HG03342 (cell line): ENCODE measurements around the gene TRABD2B.

Source experiments
- ATAC-seq: cut with Tn5 transposase; IDR thresholded peaks from one replicate; pipeline ENCODE4 v1.9.1; 2021; ENCODE audit warnings: mild to moderate bottlenecking, moderate library complexity; ENCODE audit not compliant: unreplicated experiment

Gene TRABD2B

GRCh38 chr1:47914218-47914938, 82.8 kb downstream of the TRABD2B start:
- ATAC-seq, result no peak

GRCh38 chr1:47913225-47913823, 83.9 kb downstream of the TRABD2B start:
- ATAC-seq, result no peak

GRCh38 chr1:47912756-47913155, 84.4 kb downstream of the TRABD2B start:
- no peak for ATAC-seq

- no peak for ATAC-seq
Measured at GRCh38 chr1:47911892-47912291, 85.3 kb downstream of the TRABD2B start.

- ATAC-seq, result no peak
Measured at GRCh38 chr1:47911424-47911823, 85.8 kb downstream of the TRABD2B start.

- ATAC-seq, result no peak
Measured at GRCh38 chr1:47908258-47908657, 88.9 kb downstream of the TRABD2B start.

- ATAC-seq, result no peak
Measured at GRCh38 chr1:47907177-47907528, 90.0 kb downstream of the TRABD2B start.

GRCh38 chr1:47906527-47907176, 90.5 kb downstream of the TRABD2B start:
- no peak for ATAC-seq

- no peak for ATAC-seq
Measured at GRCh38 chr1:47906009-47906432, 91.2 kb downstream of the TRABD2B start.

GRCh38 chr1:47903723-47904122, 93.5 kb downstream of the TRABD2B start:
- no peak for ATAC-seq

GRCh38 chr1:47901001-47901575, 96.1 kb downstream of the TRABD2B start:
- no peak for ATAC-seq

- ATAC-seq, result no peak
Measured at GRCh38 chr1:47898133-47898845, 98.9 kb downstream of the TRABD2B start.

GRCh38 chr1:47895279-47896125, 101.7 kb downstream of the TRABD2B start:
- ATAC-seq, result no peak

GRCh38 chr1:47894410-47895278, 102.5 kb downstream of the TRABD2B start:
- no peak for ATAC-seq

GRCh38 chr1:47893412-47893811, 103.8 kb downstream of the TRABD2B start:
- ATAC-seq, result no peak

GRCh38 chr1:47890779-47891178, 106.4 kb downstream of the TRABD2B start:
- no peak for ATAC-seq

GRCh38 chr1:47888294-47888629, 108.9 kb downstream of the TRABD2B start:
- ATAC-seq, result no peak

GRCh38 chr1:47887475-47888293, 109.5 kb downstream of the TRABD2B start:
- no peak for ATAC-seq

- no peak for ATAC-seq
Measured at GRCh38 chr1:47887060-47887459, 110.1 kb downstream of the TRABD2B start.
